Measurements from ENCODE around the gene FLYWCH2. TPM values are rescaled to one million over a fixed set of nuclear protein-coding genes. Genes with fewer than 3 reads are reported as not detected.
A peak's percentile ranks its signal among the peaks of the same experiment; 100 is the strongest.

The FLYWCH2 gene
- total RNA-seq, 1 experiment from 2014 or later, result 16.5 TPM

DNA sequence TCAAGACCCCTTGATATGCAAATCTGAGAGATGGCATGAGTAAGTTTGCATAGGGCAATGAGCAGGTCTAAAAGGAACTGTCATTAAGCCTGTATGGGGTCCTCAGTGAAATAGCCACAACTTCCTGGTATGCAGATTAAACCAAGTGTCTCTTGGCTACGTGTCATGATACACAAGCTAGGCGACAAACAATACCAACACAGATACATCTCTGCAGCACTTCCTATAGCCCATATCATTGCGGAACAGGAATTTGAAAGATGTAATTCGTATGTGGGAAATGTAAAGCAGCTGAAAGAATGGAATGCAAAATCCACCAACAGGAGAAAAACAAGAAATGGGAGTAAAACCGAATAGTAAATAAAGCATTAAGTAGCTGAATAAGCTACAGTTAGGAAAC is 37.9 kb upstream of the FLYWCH2 start:
- H3K4me1 Mint-ChIP-seq, result peaks cover 0 to 10% of the 10 kb centered on the region in 2 experiments; a peak in 2 of 4 replicates
- WGBS (ENCODE audit: extremely low coverage, insufficient read length, low lambda C conversion rate), result no CpG with 5 or more reads among the region's 5 CpGs

More for the DNA sequence above, 37.9 kb upstream of the FLYWCH2 start:
- H3K4me2 ChIP-seq (ENCODE audit: insufficient read depth, insufficient read length, low read length), result peak overlapping the region; percentile 21
- H2AK5ac ChIP-seq (ENCODE audit: insufficient read length, low read length), result no peak overlapping the region
- H2BK20ac ChIP-seq (ENCODE audit: low read depth, low read length, poor library complexity, severe bottlenecking), result no peak overlapping the region
- H3K27me3 Mint-ChIP-seq (ENCODE audit: low read depth), result peaks cover 23% of the 10 kb centered on the region
- no peaks in the 10 kb centered on the region; the same call in 1 of the 2 replicates for H3K27me3 ChIP-seq (ENCODE audit: insufficient read depth, low read length)
- no peaks in the 10 kb centered on the region for H4K20me1 ChIP-seq (ENCODE audit: control insufficient read depth, insufficient read depth, insufficient read length)
- H3K9me3 ChIP-seq (ENCODE audit: control insufficient read depth, low read depth, low read length), result no peaks in the 10 kb centered on the region
- DNase-seq, result no peak
- no peaks in the 10 kb centered on the region for H3K79me2 ChIP-seq (ENCODE audit: insufficient read depth, low read length)
- no peaks in the 10 kb centered on the region for H3K36me3 Mint-ChIP-seq (ENCODE audit: insufficient read depth in 1 of 3, low read depth in 3 of 3)
- H3T11ph ChIP-seq (ENCODE audit: low read length), result no peak overlapping the region
- no peak overlapping the region for H2BK5ac ChIP-seq (ENCODE audit: insufficient read length, low read length)
- H3K18ac ChIP-seq (ENCODE audit: insufficient read length, low read depth, low read length), result no peak overlapping the region
- no peak overlapping the region for H2BK15ac ChIP-seq (ENCODE audit: low read depth, low read length)
- H4K5ac ChIP-seq (ENCODE audit: insufficient read length, low read depth, low read length), result no peak overlapping the region
- no peaks in the 10 kb centered on the region for H3K23me2 ChIP-seq (ENCODE audit: insufficient read length, low read depth, low read length, poor library complexity, severe bottlenecking)
- no peaks in the 10 kb centered on the region for H3K79me1 ChIP-seq (ENCODE audit: insufficient read depth, low read depth, low read length, poor library complexity, severe bottlenecking)
- H3K27ac ChIP-seq (ENCODE audit: insufficient read length, low read depth, low read length), result no peak overlapping the region
- no peak overlapping the region for H4K8ac ChIP-seq (replicated peaks; ENCODE audit: insufficient read length, low read depth, low read length)
- H3K4me1 ChIP-seq (ENCODE audit: insufficient read depth, low read length), result 0 out of 2 replicates have a peak, but pooled peaks cover 3% of the 10 kb centered on the region
- H2BK120ac ChIP-seq (ENCODE audit: low read depth, low read length, poor library complexity, severe bottlenecking), result no peak overlapping the region
- H3K4ac ChIP-seq (ENCODE audit: low read depth, low read length), result no peak overlapping the region
- H4K91ac ChIP-seq (ENCODE audit: insufficient read length, low read depth, low read length), result no peak overlapping the region
- H3K23ac ChIP-seq (ENCODE audit: insufficient read length, low read depth, low read length), result no peak overlapping the region
- no peak overlapping the region for H2AFZ ChIP-seq (ENCODE audit: low read length)
- no peak overlapping the region for H3K56ac ChIP-seq (ENCODE audit: insufficient read length, low read depth, low read length)
- TF ChIP-seq, protein P1, sequence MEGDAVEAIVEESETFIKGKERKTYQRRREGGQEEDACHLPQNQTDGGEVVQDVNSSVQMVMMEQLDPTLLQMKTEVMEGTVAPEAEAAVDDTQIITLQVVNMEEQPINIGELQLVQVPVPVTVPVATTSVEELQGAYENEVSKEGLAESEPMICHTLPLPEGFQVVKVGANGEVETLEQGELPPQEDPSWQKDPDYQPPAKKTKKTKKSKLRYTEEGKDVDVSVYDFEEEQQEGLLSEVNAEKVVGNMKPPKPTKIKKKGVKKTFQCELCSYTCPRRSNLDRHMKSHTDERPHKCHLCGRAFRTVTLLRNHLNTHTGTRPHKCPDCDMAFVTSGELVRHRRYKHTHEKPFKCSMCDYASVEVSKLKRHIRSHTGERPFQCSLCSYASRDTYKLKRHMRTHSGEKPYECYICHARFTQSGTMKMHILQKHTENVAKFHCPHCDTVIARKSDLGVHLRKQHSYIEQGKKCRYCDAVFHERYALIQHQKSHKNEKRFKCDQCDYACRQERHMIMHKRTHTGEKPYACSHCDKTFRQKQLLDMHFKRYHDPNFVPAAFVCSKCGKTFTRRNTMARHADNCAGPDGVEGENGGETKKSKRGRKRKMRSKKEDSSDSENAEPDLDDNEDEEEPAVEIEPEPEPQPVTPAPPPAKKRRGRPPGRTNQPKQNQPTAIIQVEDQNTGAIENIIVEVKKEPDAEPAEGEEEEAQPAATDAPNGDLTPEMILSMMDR (conservative IDR thresholded peaks at IDR 0.05), result no peak
- no peak overlapping the region for H3K4me3 Mint-ChIP-seq
- H3K14ac ChIP-seq (ENCODE audit: insufficient read depth, low read length), result no peak overlapping the region
- no peak overlapping the region for H2BK12ac ChIP-seq (ENCODE audit: insufficient read length, low read depth, low read length)
- H3K9me3 Mint-ChIP-seq, result peaks cover 3 to 5% of the 10 kb centered on the region in 2 experiments; a peak in 4 of 5 replicates
- H3K27ac Mint-ChIP-seq, result no peak overlapping the region
- no peak overlapping the region for H3K9ac ChIP-seq (ENCODE audit: extremely low read depth, insufficient read length, low read length)

Measured in H9 (cell line).